Ascending aorta (tissue), 2 donors: ENCODE measurements around the gene ORAI2. TPM values are rescaled to one million over a fixed set of nuclear protein-coding genes. Genes with fewer than 3 reads are reported as not detected.

Experiments
- DNase-seq, 2 donors: peaks; one replicate each; pipeline ENCODE4 v3.0.0-alpha.2; 2019; ENCODE audit warnings: low spot score in 2 of 2
- H3K27ac ChIP-seq, 2 donors: fragments of 200-600 bp; sonication (generic); one replicate each; pipeline ENCODE4 v1.5.1; 2016 to 2017; ENCODE audit warnings: mild to moderate bottlenecking in 1 of 2
- H3K27me3 ChIP-seq: fragments of 200-600 bp; sonication (generic); one replicate; pipeline ENCODE4 v1.5.1; 2017
- H3K36me3 ChIP-seq, 2 donors: fragments of 200-600 bp; sonication (generic); one replicate each; pipeline ENCODE4 v1.5.1; 2016
- H3K4me1 ChIP-seq, 2 donors: fragments of 200-600 bp; sonication (generic); one replicate each; pipeline ENCODE4 v1.5.1; 2016 to 2017; ENCODE audit warnings: mild to moderate bottlenecking in 1 of 2
- H3K4me3 ChIP-seq, 2 donors: fragments of 200-600 bp; sonication (generic); one replicate each; pipeline ENCODE4 v1.5.1; 2016 to 2017; ENCODE audit warnings: mild to moderate bottlenecking in 1 of 2
- H3K9me3 ChIP-seq, 2 donors: fragments of 200-600 bp; sonication (generic); one replicate each; pipeline ENCODE4 v1.5.1; 2016
- CTCF ChIP-seq, 3 experiments: fragments of 200-600 bp in 2 of 3; fragments of 450-650 bp in 1 of 3; sonication (generic) in 2 of 3; IDR thresholded peaks; one replicate each; pipeline ENCODE4 v1.5.1; 2016 to 2019; ENCODE audit warnings: antibody characterized with exemption in 3 of 3, mild to moderate bottlenecking in 1 of 3, moderate library complexity in 1 of 3
- intact Hi-C: fragments of 100-400 bp; cut with DNase I; formaldehyde crosslinking; loops from one replicate; pipeline ENCODE4 v1.15.1; 2023
- total RNA-seq: library from RNA; depleted of rRNA; stranded (reverse); fragments of >200 nt; gene quantifications from one replicate; pipeline ENCODE4 v1.1.0, GENCODE V29; 2016

ORAI2 gene
- total RNA-seq, 1 donor from 2014 or later, result 45.1 TPM

- peaks cover 21 to 33% of the 10 kb centered on the region in 2 donors for H3K36me3 ChIP-seq
- intact Hi-C loops, result no loop called here
- peaks cover 9 to 11% of the 10 kb centered on the region in 2 donors for H3K4me1 ChIP-seq
- H3K9me3 ChIP-seq, result no peaks in the 10 kb centered on the region
- H3K27me3 ChIP-seq, result no peaks in the 10 kb centered on the region
- H3K4me3 ChIP-seq, result no peak overlapping the region
- no peak for TF ChIP-seq CTCF (IDR thresholded peaks at IDR 0.05)
- no peak overlapping the region for H3K27ac ChIP-seq
- no peak for DNase-seq
Observed at GRCh38 chr7:102468478-102469350, 35.3 kb downstream of the ORAI2 start.

- Histone ChIP-seq H3K9me3 (no peaks in the 10 kb centered on the region), H3K27ac (no peak overlapping the region), H3K4me3 (no peak overlapping the region), H3K36me3 (peaks cover 23 to 33% of the 10 kb centered on the region in 2 donors), H3K4me1 (peaks cover 5 to 7% of the 10 kb centered on the region in 2 donors), H3K27me3 (no peaks in the 10 kb centered on the region)
- no peak for DNase-seq
- intact Hi-C loops, result no loop called here
- no peak for TF ChIP-seq CTCF (IDR thresholded peaks at IDR 0.05)
Observed at GRCh38 chr7:102469351-102469971, 36.1 kb downstream of the ORAI2 start.

- H3K27me3 ChIP-seq, result no peaks in the 10 kb centered on the region
- DNase-seq, result no peak
- peaks cover 5 to 7% of the 10 kb centered on the region in 2 donors for H3K4me1 ChIP-seq
- intact Hi-C loops, result no loop called here
- no peaks in the 10 kb centered on the region for H3K9me3 ChIP-seq
- H3K27ac ChIP-seq, result no peak overlapping the region
- peaks cover 23 to 33% of the 10 kb centered on the region in 2 donors for H3K36me3 ChIP-seq
- no peak overlapping the region for H3K4me3 ChIP-seq
- TF ChIP-seq CTCF (IDR thresholded peaks at IDR 0.05), result no peak
Observed at GRCh38 chr7:102469972-102470825, 36.8 kb downstream of the ORAI2 start.

GRCh38 chr7:102471791-102472125 is 38.4 kb downstream of the ORAI2 start:
- Histone ChIP-seq H3K4me3 (no peak overlapping the region), H3K36me3 (peaks cover 23 to 33% of the 10 kb centered on the region in 2 donors), H3K27me3 (no peaks in the 10 kb centered on the region), H3K9me3 (no peaks in the 10 kb centered on the region), H3K27ac (no peak overlapping the region), H3K4me1 (no peaks in the 10 kb centered on the region)
- DNase-seq, result no peak
- intact Hi-C loops, result no loop called here
- no peak for TF ChIP-seq CTCF (IDR thresholded peaks at IDR 0.05)

GRCh38 chr7:102472126-102473041 is 39.0 kb downstream of the ORAI2 start:
- no peak overlapping the region for H3K27ac ChIP-seq
- H3K9me3 ChIP-seq, result no peaks in the 10 kb centered on the region
- no peaks in the 10 kb centered on the region for H3K27me3 ChIP-seq
- TF ChIP-seq CTCF (IDR thresholded peaks at IDR 0.05), result no peak
- DNase-seq, result no peak
- H3K4me3 ChIP-seq, result no peak overlapping the region
- intact Hi-C loops, result no loop called here
- H3K36me3 ChIP-seq, result peaks cover 23 to 33% of the 10 kb centered on the region in 2 donors
- H3K4me1 ChIP-seq, result no peaks in the 10 kb centered on the region
